ENCODE measurements around the gene BHLHE40.

Gene BHLHE40

DNA sequence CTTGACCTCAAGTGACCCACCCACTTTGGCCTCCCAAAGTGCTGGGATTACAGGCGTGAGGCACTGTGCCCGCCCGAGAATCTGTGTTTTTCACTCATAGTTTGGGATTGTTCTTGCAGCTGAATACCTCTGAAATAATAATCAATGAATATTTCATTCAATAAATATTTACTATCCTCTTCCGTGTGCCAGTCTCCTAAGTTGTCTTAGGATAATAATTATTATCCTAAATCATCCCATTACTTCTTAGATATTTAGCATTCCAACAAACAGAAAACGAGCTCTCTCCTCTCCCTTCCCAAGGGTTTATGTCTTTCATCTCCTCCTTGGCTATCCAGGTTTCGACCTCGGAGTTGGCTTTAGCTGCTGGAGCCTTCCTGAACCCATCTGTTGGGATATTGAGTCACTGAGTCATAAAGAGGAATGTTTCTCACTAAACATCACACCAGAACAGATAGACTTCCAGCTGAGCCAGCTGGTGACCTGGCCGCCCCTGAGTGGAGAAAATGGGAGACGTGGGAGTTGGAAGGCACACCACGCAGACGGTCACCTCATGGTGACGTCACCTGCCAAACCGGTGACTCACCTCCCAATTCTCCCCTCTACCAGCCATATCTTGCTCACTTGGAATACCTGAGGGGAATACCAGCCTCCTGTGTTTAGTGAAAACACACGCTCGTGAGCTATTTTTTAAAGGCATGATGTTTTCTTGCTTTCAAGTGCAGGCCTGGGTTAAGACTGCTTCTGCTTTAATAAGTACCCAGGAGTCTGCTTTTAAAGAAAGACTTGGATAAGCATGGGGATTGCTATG lies 43.9 kb downstream of the BHLHE40 start (continued):
- TF ChIP-seq, protein P1, sequence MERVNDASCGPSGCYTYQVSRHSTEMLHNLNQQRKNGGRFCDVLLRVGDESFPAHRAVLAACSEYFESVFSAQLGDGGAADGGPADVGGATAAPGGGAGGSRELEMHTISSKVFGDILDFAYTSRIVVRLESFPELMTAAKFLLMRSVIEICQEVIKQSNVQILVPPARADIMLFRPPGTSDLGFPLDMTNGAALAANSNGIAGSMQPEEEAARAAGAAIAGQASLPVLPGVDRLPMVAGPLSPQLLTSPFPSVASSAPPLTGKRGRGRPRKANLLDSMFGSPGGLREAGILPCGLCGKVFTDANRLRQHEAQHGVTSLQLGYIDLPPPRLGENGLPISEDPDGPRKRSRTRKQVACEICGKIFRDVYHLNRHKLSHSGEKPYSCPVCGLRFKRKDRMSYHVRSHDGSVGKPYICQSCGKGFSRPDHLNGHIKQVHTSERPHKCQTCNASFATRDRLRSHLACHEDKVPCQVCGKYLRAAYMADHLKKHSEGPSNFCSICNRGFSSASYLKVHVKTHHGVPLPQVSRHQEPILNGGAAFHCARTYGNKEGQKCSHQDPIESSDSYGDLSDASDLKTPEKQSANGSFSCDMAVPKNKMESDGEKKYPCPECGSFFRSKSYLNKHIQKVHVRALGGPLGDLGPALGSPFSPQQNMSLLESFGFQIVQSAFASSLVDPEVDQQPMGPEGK (tag by site-specific recombination; IDR thresholded peaks at IDR 0.05), result peak; percentile 80
- TF ChIP-seq, protein P2, sequence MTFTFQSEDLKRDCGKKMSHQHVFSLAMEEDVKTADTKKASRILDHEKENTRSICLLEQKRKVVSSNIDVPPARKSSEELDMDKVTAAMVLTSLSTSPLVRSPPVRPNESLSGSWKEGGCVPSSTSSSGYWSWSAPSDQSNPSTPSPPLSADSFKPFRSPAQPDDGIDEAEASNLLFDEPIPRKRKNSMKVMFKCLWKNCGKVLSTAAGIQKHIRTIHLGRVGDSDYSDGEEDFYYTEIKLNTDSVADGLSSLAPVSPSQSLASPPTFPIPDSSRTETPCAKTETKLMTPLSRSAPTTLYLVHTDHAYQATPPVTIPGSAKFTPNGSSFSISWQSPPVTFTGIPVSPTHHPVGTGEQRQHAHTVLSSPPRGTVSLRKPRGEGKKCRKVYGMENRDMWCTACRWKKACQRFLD (tag by site-specific recombination; IDR thresholded peaks at IDR 0.05), result no peak
- TF ChIP-seq BCL11A (tag by site-specific recombination; IDR thresholded peaks at IDR 0.05; ENCODE audit: low read depth), result peak; percentile 81; the same call in 1 of the 2 replicates
- TF ChIP-seq ZNF660 (tag by site-specific recombination; IDR thresholded peaks at IDR 0.05), result peak; percentile 80
- no peak for TF ChIP-seq SETDB1 (IDR thresholded peaks at IDR 0.05; ENCODE audit: insufficient read length, low read length)
- TF ChIP-seq, protein P3, sequence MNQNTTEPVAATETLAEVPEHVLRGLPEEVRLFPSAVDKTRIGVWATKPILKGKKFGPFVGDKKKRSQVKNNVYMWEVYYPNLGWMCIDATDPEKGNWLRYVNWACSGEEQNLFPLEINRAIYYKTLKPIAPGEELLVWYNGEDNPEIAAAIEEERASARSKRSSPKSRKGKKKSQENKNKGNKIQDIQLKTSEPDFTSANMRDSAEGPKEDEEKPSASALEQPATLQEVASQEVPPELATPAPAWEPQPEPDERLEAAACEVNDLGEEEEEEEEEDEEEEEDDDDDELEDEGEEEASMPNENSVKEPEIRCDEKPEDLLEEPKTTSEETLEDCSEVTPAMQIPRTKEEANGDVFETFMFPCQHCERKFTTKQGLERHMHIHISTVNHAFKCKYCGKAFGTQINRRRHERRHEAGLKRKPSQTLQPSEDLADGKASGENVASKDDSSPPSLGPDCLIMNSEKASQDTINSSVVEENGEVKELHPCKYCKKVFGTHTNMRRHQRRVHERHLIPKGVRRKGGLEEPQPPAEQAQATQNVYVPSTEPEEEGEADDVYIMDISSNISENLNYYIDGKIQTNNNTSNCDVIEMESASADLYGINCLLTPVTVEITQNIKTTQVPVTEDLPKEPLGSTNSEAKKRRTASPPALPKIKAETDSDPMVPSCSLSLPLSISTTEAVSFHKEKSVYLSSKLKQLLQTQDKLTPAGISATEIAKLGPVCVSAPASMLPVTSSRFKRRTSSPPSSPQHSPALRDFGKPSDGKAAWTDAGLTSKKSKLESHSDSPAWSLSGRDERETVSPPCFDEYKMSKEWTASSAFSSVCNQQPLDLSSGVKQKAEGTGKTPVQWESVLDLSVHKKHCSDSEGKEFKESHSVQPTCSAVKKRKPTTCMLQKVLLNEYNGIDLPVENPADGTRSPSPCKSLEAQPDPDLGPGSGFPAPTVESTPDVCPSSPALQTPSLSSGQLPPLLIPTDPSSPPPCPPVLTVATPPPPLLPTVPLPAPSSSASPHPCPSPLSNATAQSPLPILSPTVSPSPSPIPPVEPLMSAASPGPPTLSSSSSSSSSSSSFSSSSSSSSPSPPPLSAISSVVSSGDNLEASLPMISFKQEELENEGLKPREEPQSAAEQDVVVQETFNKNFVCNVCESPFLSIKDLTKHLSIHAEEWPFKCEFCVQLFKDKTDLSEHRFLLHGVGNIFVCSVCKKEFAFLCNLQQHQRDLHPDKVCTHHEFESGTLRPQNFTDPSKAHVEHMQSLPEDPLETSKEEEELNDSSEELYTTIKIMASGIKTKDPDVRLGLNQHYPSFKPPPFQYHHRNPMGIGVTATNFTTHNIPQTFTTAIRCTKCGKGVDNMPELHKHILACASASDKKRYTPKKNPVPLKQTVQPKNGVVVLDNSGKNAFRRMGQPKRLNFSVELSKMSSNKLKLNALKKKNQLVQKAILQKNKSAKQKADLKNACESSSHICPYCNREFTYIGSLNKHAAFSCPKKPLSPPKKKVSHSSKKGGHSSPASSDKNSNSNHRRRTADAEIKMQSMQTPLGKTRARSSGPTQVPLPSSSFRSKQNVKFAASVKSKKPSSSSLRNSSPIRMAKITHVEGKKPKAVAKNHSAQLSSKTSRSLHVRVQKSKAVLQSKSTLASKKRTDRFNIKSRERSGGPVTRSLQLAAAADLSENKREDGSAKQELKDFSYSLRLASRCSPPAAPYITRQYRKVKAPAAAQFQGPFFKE (tag by site-specific recombination; IDR thresholded peaks at IDR 0.05; ENCODE audit: borderline replicate concordance), result no peak
- TF ChIP-seq ZNF221 (tag by site-specific recombination; IDR thresholded peaks at IDR 0.05; ENCODE audit: borderline replicate concordance), result no peak
- peak; percentile 78 for TF ChIP-seq ZNF146 (tag by site-specific recombination; IDR thresholded peaks at IDR 0.05)
- peak; percentile 76; the same call in 1 of the 2 replicates for TF ChIP-seq KLF16 (tag by site-specific recombination; IDR thresholded peaks at IDR 0.05)
- TF ChIP-seq, protein P4, sequence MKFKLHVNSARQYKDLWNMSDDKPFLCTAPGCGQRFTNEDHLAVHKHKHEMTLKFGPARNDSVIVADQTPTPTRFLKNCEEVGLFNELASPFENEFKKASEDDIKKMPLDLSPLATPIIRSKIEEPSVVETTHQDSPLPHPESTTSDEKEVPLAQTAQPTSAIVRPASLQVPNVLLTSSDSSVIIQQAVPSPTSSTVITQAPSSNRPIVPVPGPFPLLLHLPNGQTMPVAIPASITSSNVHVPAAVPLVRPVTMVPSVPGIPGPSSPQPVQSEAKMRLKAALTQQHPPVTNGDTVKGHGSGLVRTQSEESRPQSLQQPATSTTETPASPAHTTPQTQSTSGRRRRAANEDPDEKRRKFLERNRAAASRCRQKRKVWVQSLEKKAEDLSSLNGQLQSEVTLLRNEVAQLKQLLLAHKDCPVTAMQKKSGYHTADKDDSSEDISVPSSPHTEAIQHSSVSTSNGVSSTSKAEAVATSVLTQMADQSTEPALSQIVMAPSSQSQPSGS (tag by site-specific recombination; IDR thresholded peaks at IDR 0.05; ENCODE audit: low read depth), result peak; percentile 98
- TF ChIP-seq, protein P5, sequence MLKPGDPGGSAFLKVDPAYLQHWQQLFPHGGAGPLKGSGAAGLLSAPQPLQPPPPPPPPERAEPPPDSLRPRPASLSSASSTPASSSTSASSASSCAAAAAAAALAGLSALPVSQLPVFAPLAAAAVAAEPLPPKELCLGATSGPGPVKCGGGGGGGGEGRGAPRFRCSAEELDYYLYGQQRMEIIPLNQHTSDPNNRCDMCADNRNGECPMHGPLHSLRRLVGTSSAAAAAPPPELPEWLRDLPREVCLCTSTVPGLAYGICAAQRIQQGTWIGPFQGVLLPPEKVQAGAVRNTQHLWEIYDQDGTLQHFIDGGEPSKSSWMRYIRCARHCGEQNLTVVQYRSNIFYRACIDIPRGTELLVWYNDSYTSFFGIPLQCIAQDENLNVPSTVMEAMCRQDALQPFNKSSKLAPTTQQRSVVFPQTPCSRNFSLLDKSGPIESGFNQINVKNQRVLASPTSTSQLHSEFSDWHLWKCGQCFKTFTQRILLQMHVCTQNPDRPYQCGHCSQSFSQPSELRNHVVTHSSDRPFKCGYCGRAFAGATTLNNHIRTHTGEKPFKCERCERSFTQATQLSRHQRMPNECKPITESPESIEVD (tag by site-specific recombination; IDR thresholded peaks at IDR 0.05), result peak; percentile 61
- TF ChIP-seq ZBTB1 (tag by site-specific recombination; IDR thresholded peaks at IDR 0.05), result peak; percentile 95
- peak; percentile 75; the same call in 1 of the 2 replicates for TF ChIP-seq ZNF501 (tag by site-specific recombination; IDR thresholded peaks at IDR 0.05)
- TF ChIP-seq, protein P6, sequence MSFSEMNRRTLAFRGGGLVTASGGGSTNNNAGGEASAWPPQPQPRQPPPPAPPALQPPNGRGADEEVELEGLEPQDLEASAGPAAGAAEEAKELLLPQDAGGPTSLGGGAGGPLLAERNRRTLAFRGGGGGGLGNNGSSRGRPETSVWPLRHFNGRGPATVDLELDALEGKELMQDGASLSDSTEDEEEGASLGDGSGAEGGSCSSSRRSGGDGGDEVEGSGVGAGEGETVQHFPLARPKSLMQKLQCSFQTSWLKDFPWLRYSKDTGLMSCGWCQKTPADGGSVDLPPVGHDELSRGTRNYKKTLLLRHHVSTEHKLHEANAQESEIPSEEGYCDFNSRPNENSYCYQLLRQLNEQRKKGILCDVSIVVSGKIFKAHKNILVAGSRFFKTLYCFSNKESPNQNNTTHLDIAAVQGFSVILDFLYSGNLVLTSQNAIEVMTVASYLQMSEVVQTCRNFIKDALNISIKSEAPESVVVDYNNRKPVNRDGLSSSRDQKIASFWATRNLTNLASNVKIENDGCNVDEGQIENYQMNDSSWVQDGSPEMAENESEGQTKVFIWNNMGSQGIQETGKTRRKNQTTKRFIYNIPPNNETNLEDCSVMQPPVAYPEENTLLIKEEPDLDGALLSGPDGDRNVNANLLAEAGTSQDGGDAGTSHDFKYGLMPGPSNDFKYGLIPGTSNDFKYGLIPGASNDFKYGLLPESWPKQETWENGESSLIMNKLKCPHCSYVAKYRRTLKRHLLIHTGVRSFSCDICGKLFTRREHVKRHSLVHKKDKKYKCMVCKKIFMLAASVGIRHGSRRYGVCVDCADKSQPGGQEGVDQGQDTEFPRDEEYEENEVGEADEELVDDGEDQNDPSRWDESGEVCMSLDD (tag by site-specific recombination; IDR thresholded peaks at IDR 0.05), result 0 out of 2 replicates have a peak, but pooled peaks have one; percentile 42
- TF ChIP-seq HOXD13 (CRISPR knock-in tag; IDR thresholded peaks at IDR 0.05; ENCODE audit: borderline replicate concordance), result no peak
- TF ChIP-seq ZNF561 (tag by site-specific recombination; IDR thresholded peaks at IDR 0.05; ENCODE audit: borderline replicate concordance), result no peak
- TF ChIP-seq BCL11B (tag by site-specific recombination; IDR thresholded peaks at IDR 0.05; ENCODE audit: low read depth), result no peak
- TF ChIP-seq ZNF558 (tag by site-specific recombination; IDR thresholded peaks at IDR 0.05), result no peak; the same call in none of the 2 replicates

Data from HEK293 (cell line).